Gastrocnemius medialis (tissue), 4 donors: ENCODE results near the gene CADM2. TPM values are rescaled to one million over a fixed set of nuclear protein-coding genes. Genes with fewer than 3 reads are reported as not detected.

ENCODE experiments used
- ATAC-seq, 2 donors: fragments of 150-250 bp; one replicate each; pipeline ENCODE4 v1.9.1; 2016
- DNase-seq, 2 donors: peaks; one replicate each; pipeline ENCODE4 v3.0.0-alpha.2; 2019
- H3K27ac ChIP-seq, 4 donors: fragments of 200-600 bp; sonication (generic); 1 replicate in 1 of 4; 2 replicates in 3 of 4; pipeline ENCODE4 v1.5.1; 2016 to 2018; ENCODE audit warnings: mild to moderate bottlenecking in 2 of 4, moderate library complexity in 1 of 4
- H3K27me3 ChIP-seq, 3 donors: fragments of 200-600 bp; sonication (generic) in 2 of 3; 1 replicate in 1 of 3; 2 replicates in 2 of 3; pipeline versions ENCODE4 v1.5.1 to v1.6.0; 2016 to 2019; ENCODE audit warnings: mild to moderate bottlenecking in 1 of 3, moderate library complexity in 1 of 3
- H3K36me3 ChIP-seq, 2 donors: fragments of 200-600 bp; sonication (generic) in 1 of 2; one replicate each; pipeline ENCODE4 v1.5.1; 2017 to 2018
- H3K4me1 ChIP-seq, 2 donors: fragments of 200-600 bp; sonication (generic) in 1 of 2; one replicate each; pipeline ENCODE4 v1.5.1; 2016 to 2017; ENCODE audit warnings: mild to moderate bottlenecking in 2 of 2
- H3K4me3 ChIP-seq, 4 donors: fragments of 200-600 bp; sonication (generic) in 3 of 4; 1 replicate in 1 of 4; 2 replicates in 3 of 4; pipeline ENCODE4 v1.5.1; 2016 to 2019; ENCODE audit warnings: mild to moderate bottlenecking in 2 of 4
- H3K9me3 ChIP-seq, 3 donors: fragments of 200-600 bp; sonication (generic) in 2 of 3; 1 replicate in 1 of 3; 2 replicates in 2 of 3; pipeline ENCODE4 v1.5.1; 2016 to 2019
- CTCF ChIP-seq, 5 experiments: fragments of 450-650 bp in 3 of 5; fragments of 200-600 bp in 2 of 5; sonication (generic) in 2 of 5; IDR thresholded peaks in 4 of 5; conservative IDR thresholded peaks in 1 of 5; 1 replicate in 4 of 5; 2 replicates in 1 of 5; pipeline ENCODE4 v1.5.1; 2016 to 2019; ENCODE audit warnings: antibody characterized with exemption in 5 of 5, mild to moderate bottlenecking in 3 of 5, moderate library complexity in 3 of 5
- POLR2A ChIP-seq, 2 donors: fragments of 450-650 bp; IDR thresholded peaks; one replicate each; pipeline ENCODE4 v1.6.1; 2017; ENCODE audit warnings: antibody characterized with exemption in 2 of 2, mild to moderate bottlenecking in 2 of 2, moderate library complexity in 2 of 2
- in situ Hi-C, 4 donors: fragments of 200-750 bp; cut with MboI; loops; one replicate each; pipeline versions ENCODE4 v1.15.0 to v1.8.0; 2017; ENCODE audit warnings: low sequenced_read_pairs in 4 of 4
- intact Hi-C: fragments of 100-400 bp; cut with DNase I; formaldehyde crosslinking; loops from one replicate; pipeline ENCODE4 v1.15.1; 2023; ENCODE audit warnings: low total_unique reads
- total RNA-seq, 4 donors: library from RNA; depleted of rRNA; stranded (reverse); fragments of >200 nt; gene quantifications; one replicate each; pipeline versions ENCODE4 v1.1.0 to v1.2.3, GENCODE V29; 2016

The CADM2 gene
- total RNA-seq, 4 donors from 2014 or later = 2.7 to 9.0 (median 6.0) TPM

- no peaks in the 10 kb centered on the region for H3K36me3 ChIP-seq
- intact Hi-C loops = no loop called here
- no peaks in the 10 kb centered on the region for H3K27me3 ChIP-seq
- no peaks in the 10 kb centered on the region for H3K9me3 ChIP-seq
- H3K27ac ChIP-seq = no peak overlapping the region
- DNase-seq (peak in 1 of 2 donors; percentile 17), ATAC-seq (peak in 1 of 2 donors; percentile 58)
- H3K4me3 ChIP-seq = no peak overlapping the region
- in situ Hi-C loops = no loop called here
- no peak for TF ChIP-seq POLR2A (IDR thresholded peaks at IDR 0.05)
- no peak for TF ChIP-seq CTCF (IDR thresholded peaks at IDR 0.05 in 4 of 5, conservative IDR thresholded peaks at IDR 0.05 in 1 of 5)
- peaks cover 0 to 7% of the 10 kb centered on the region in 2 donors for H3K4me1 ChIP-seq
These were observed 122.6 kb downstream of the CADM2 start for GRCh38 chr3:85081191-85081906.

DNA sequence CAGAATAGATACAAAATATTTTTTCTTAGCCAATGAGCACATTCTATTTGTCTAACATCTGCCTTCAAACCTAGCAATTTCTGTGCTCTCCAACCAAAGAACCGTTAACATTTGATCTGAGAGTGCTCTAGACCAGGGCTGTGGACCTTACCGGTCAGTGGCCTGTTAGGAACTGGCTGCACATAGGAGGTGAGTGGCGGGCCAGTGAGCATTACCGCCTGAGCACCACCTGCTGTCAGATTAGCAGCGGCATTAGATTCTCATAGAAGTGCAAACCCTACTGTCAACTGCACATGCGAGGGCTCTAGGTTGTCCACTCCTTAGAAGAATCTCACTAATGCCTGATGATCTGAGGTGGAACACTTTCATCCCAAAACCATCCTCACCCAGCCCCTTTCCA lies 131.7 kb downstream of the CADM2 start:
- Histone ChIP-seq H3K36me3 (no peaks in the 10 kb centered on the region), H3K27me3 (no peaks in the 10 kb centered on the region), H3K4me3 (no peak overlapping the region), H3K27ac (no peak overlapping the region), H3K9me3 (no peaks in the 10 kb centered on the region), H3K4me1 (peaks cover 0 to 9% of the 10 kb centered on the region in 2 donors)
- ATAC-seq = no peak
- intact Hi-C loops = no loop called here
- in situ Hi-C loops = no loop called here
- TF ChIP-seq CTCF (IDR thresholded peaks at IDR 0.05 in 4 of 5, conservative IDR thresholded peaks at IDR 0.05 in 1 of 5) (no peak), POLR2A (IDR thresholded peaks at IDR 0.05) (no peak)
- DNase-seq = no peak

DNA sequence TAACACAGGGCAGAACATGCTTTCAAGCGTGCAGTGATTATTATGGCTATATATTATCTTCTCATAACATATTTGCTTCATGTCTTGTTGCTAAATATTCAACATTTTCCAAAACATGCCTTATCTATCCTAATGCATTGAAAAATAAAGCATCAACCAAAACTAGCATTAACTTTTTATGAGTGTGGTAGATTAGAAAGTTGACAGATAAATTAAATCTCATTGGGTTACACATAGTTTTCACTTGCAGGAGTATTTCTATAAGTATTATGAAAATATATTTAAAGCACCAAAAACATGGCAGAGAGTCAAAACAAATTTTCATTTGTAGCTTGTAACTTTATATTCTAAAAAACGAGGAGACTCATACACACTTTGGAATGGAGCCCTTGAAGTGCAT lies 141.5 kb downstream of the CADM2 start:
- intact Hi-C loops = no loop called here
- no peaks in the 10 kb centered on the region for H3K27me3 ChIP-seq
- H3K4me3 ChIP-seq = no peak overlapping the region
- H3K27ac ChIP-seq = no peak overlapping the region
- DNase-seq (no peak), ATAC-seq (no peak)
- in situ Hi-C loops = no loop called here
- TF ChIP-seq CTCF (IDR thresholded peaks at IDR 0.05 in 4 of 5, conservative IDR thresholded peaks at IDR 0.05 in 1 of 5) (no peak), POLR2A (IDR thresholded peaks at IDR 0.05) (no peak)
- H3K4me1 ChIP-seq = no peaks in the 10 kb centered on the region
- H3K9me3 ChIP-seq = no peaks in the 10 kb centered on the region
- no peaks in the 10 kb centered on the region for H3K36me3 ChIP-seq

DNA sequence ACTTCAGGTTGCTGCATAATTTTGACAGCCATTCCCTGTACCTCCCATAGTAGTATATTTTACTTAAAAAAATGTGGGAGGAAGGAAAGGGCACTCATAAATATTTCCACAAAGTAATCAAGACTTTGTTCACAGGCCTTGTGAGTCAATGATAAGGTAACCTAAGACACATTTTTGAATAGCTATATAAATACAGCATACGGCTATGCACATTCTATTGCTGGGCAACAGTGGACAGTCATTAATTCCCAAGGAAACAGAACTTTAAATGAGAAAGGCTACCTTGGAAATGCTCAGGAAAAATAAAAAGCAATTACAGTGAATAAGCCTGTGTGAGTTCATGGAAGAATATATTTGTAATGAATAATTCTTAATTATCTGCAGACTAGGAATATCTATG lies 144.0 kb downstream of the CADM2 start:
- in situ Hi-C loops (no loop called here), intact Hi-C loops (no loop called here)
- TF ChIP-seq POLR2A (IDR thresholded peaks at IDR 0.05) (no peak), CTCF (IDR thresholded peaks at IDR 0.05 in 4 of 5, conservative IDR thresholded peaks at IDR 0.05 in 1 of 5) (no peak)
- ATAC-seq (no peak), DNase-seq (no peak)
- H3K27me3 ChIP-seq = no peaks in the 10 kb centered on the region
- H3K4me3 ChIP-seq = no peak overlapping the region
- no peak overlapping the region for H3K27ac ChIP-seq
- no peaks in the 10 kb centered on the region for H3K36me3 ChIP-seq
- no peaks in the 10 kb centered on the region for H3K9me3 ChIP-seq
- H3K4me1 ChIP-seq = no peaks in the 10 kb centered on the region

- TF ChIP-seq CTCF (IDR thresholded peaks at IDR 0.05 in 4 of 5, conservative IDR thresholded peaks at IDR 0.05 in 1 of 5) = no peak
- no peak for TF ChIP-seq POLR2A (IDR thresholded peaks at IDR 0.05)
- DNase-seq (no peak), ATAC-seq (no peak)
- intact Hi-C loops = no loop called here
- in situ Hi-C loops = no loop called here
- Histone ChIP-seq H3K36me3 (no peaks in the 10 kb centered on the region), H3K4me3 (no peak overlapping the region), H3K27ac (no peak overlapping the region), H3K27me3 (no peaks in the 10 kb centered on the region), H3K4me1 (no peaks in the 10 kb centered on the region), H3K9me3 (no peaks in the 10 kb centered on the region)
These were observed 151.6 kb downstream of the CADM2 start for GRCh38 chr3:85110393-85110792.
